Liver (tissue), 3 donors: ENCODE data around the gene ZNF747.

ENCODE experiments used
- ATF3 ChIP-seq: IDR thresholded peaks from 2 replicates; pipeline ENCODE4 v1.6.1; 2016; ENCODE audit warnings: antibody characterized with exemption
- CTCF ChIP-seq: fragments of 150-350 bp; IDR thresholded peaks from 2 replicates; pipeline ENCODE4 v1.5.1; 2017; ENCODE audit warnings: improper control_type of control experiment, low read depth, low read length; ENCODE audit not compliant: missing input control
- EGR1 ChIP-seq, 2 donors: IDR thresholded peaks; 2 replicates each; pipeline ENCODE4 v1.6.1; 2016 to 2018; ENCODE audit warnings: antibody characterized with exemption in 2 of 2, low read depth in 2 of 2
- FOXA1 ChIP-seq: IDR thresholded peaks from 2 replicates; pipeline ENCODE4 v1.6.1; 2016; ENCODE audit warnings: antibody characterized with exemption
- FOXA2 ChIP-seq: IDR thresholded peaks from 2 replicates; pipeline ENCODE4 v1.6.1; 2016; ENCODE audit warnings: antibody characterized with exemption
- GABPA ChIP-seq, 2 donors: IDR thresholded peaks in 1 of 2; conservative IDR thresholded peaks in 1 of 2; 2 replicates each; pipeline ENCODE4 v1.6.1; 2016; ENCODE audit warnings: antibody characterized with exemption in 2 of 2, mild to moderate bottlenecking in 1 of 2, moderate library complexity in 1 of 2
- HNF4G ChIP-seq: IDR thresholded peaks from 2 replicates; pipeline ENCODE4 v1.6.1; 2016; ENCODE audit warnings: antibody characterized with exemption
- JUND ChIP-seq, 2 donors: IDR thresholded peaks; 2 replicates each; pipeline ENCODE4 v1.6.1; 2016; ENCODE audit warnings: antibody characterized with exemption in 2 of 2
- MAX ChIP-seq: IDR thresholded peaks from 2 replicates; pipeline ENCODE4 v1.6.1; 2016; ENCODE audit warnings: antibody characterized with exemption
- RAD21 ChIP-seq, 2 donors: IDR thresholded peaks; 2 replicates each; pipeline ENCODE4 v1.6.1; 2016; ENCODE audit warnings: antibody characterized with exemption in 2 of 2, mild to moderate bottlenecking in 2 of 2
- REST ChIP-seq: IDR thresholded peaks from 2 replicates; pipeline ENCODE4 v1.6.1; 2016; ENCODE audit warnings: antibody characterized with exemption, mild to moderate bottlenecking
- SP1 ChIP-seq: IDR thresholded peaks from 2 replicates; pipeline ENCODE4 v1.6.1; 2018; ENCODE audit warnings: antibody characterized with exemption, mild to moderate bottlenecking
- TAF1 ChIP-seq: conservative IDR thresholded peaks from 2 replicates; pipeline ENCODE4 v1.6.1; 2016; ENCODE audit warnings: antibody characterized with exemption, mild to moderate bottlenecking
- YY1 ChIP-seq: IDR thresholded peaks from 2 replicates; pipeline ENCODE4 v1.6.1; 2016; ENCODE audit warnings: antibody characterized with exemption, mild to moderate bottlenecking
- donor health status: healthy.
- donor health status: healthy.

- TF ChIP-seq CTCF (no peak), MAX (no peak), REST (peak; percentile 20), TAF1 (no peak), RAD21 (IDR thresholded peaks at IDR 0.05) (peak; percentile 31 to 51), JUND (IDR thresholded peaks at IDR 0.05) (peak; percentile 78 to 87), SP1 (peak; percentile 27), YY1 (no peak), HNF4G (no peak), FOXA1 (no peak), EGR1 (IDR thresholded peaks at IDR 0.05; ENCODE audit: low read depth in 2 of 2) (no peak), GABPA (IDR thresholded peaks at IDR 0.05 in 1 of 2, conservative IDR thresholded peaks at IDR 0.05 in 1 of 2) (no peak), ATF3 (no peak), FOXA2 (no peak)
Measured at GRCh38 chr16:30491744-30492308, 42.8 kb downstream of the ZNF747 start.
